Uterus (tissue), 4 donors: ENCODE data around the gene BRF1. TPM values are rescaled to one million over a fixed set of nuclear protein-coding genes. Genes with fewer than 3 reads are reported as not detected.
"Not testable (repeated sequence)": the region's sequence is repeated elsewhere in the genome, so short reads cannot be mapped to it uniquely, and the experiment has no call there.

Experiments
- DNase-seq, 2 donors: peaks; one replicate each; pipeline ENCODE4 v3.0.0-alpha.2; 2019 to 2020
- H3K27ac ChIP-seq, 2 donors: fragments of 200-600 bp; sonication (generic); 1 replicate in 1 of 2; 2 replicates in 1 of 2; pipeline ENCODE4 v1.5.1; 2016 to 2018
- H3K27me3 ChIP-seq, 2 donors: fragments of 200-600 bp; sonication (generic); one replicate each; pipeline ENCODE4 v1.5.1; 2018 to 2019; ENCODE audit warnings: control low read depth in 1 of 2
- H3K36me3 ChIP-seq, 2 donors: fragments of 200-600 bp; sonication (generic); one replicate each; pipeline ENCODE4 v1.5.1; 2019; ENCODE audit warnings: control low read depth in 1 of 2
- H3K4me1 ChIP-seq, 2 donors: fragments of 200-600 bp; sonication (generic); one replicate each; pipeline ENCODE4 v1.5.1; 2018 to 2019; ENCODE audit warnings: control low read depth in 1 of 2
- H3K4me3 ChIP-seq, 2 donors: fragments of 200-600 bp; sonication (generic); 1 replicate in 1 of 2; 2 replicates in 1 of 2; pipeline ENCODE4 v1.5.1; 2018 to 2019; ENCODE audit warnings: mild to moderate bottlenecking in 1 of 2
- H3K9me3 ChIP-seq, 2 donors: fragments of 200-600 bp; sonication (generic); one replicate each; pipeline ENCODE4 v1.5.1; 2019; ENCODE audit warnings: control low read depth in 1 of 2
- POLR2A ChIP-seq, 2 donors: fragments of 450-650 bp; IDR thresholded peaks; one replicate each; pipeline ENCODE4 v1.6.1; 2016; ENCODE audit warnings: antibody characterized with exemption in 2 of 2, mild to moderate bottlenecking in 1 of 2, moderate library complexity in 1 of 2
- intact Hi-C: fragments of 100-400 bp; cut with DNase I; formaldehyde crosslinking; loops from one replicate; pipeline ENCODE4 v1.15.1; 2023; ENCODE audit warnings: low total_unique reads
- total RNA-seq, 4 donors: library from RNA; depleted of rRNA in 3 of 4; stranded (reverse); fragments of >200 nt in 3 of 4; gene quantifications; one replicate each; pipeline versions ENCODE4 v1.1.0 to v1.2.4, GENCODE V29; 2014 to 2023
- TF ChIP-seq, protein P1 (sequence below), 4 experiments: fragments of 200-600 bp in 2 of 4; fragments of 450-650 bp in 2 of 4; sonication (generic) in 2 of 4; IDR thresholded peaks; one replicate each; pipeline ENCODE4 v1.5.1; 2016 to 2019; ENCODE audit warnings: antibody characterized with exemption in 4 of 4, mild to moderate bottlenecking in 2 of 4, moderate library complexity in 1 of 4
- donor health status: DM: yes; HTN: yes; CAD: no.

The BRF1 gene
- total RNA-seq, 4 donors from 2014 or later, result 9.7 to 77.7 (median 61.3) TPM

DNA sequence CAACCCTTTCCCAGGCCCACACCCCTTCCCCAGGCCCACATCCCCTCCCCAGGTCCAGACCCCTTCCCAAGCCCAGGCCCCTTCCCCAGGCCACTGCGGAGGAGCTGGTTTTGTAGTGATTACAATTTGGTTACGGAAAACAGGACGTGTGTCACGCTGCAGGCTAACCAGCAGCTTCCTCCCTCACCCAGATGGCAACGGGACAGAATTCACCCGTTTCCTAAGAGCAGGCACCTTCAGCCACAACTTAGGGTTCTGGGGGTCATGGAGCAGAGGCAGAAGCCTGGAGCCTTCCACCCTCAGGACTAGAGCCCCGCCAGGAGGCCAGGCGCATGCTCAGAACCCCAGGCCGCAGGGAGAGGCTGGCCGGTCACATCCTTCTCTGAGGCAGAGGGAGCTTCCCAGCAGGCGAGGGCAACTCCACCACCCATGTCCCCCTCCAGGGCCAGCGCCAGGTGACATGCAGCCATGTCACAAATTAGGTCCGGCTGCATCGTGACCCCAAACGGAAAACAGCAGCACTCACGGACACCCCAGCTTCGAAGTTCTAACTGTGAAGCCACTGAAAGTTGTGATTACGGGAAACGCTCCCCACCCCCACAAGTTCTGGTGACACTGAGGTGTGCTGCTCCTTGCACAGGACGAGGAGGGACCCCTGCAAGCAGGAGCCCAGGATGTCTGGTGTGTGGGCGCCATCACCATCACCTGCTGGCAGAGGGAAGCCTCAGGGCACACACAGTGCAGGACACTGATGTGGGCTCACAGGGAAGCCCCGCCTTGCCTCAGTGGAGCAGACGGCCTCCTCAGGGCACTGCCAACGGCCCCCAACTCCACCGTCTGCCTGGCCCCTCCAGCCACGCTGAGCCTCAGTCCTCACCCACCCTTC, 7.7 kb downstream of the BRF1 start:
- DNase-seq, result no peak
- H3K4me1 ChIP-seq, result peaks cover 0 to 4% of the 10 kb centered on the region in 2 donors
- H3K9me3 ChIP-seq, result no peaks in the 10 kb centered on the region
- no peak overlapping the region for H3K4me3 ChIP-seq
- no peak overlapping the region for H3K27ac ChIP-seq
- no peaks in the 10 kb centered on the region for H3K36me3 ChIP-seq
- TF ChIP-seq, protein P1, sequence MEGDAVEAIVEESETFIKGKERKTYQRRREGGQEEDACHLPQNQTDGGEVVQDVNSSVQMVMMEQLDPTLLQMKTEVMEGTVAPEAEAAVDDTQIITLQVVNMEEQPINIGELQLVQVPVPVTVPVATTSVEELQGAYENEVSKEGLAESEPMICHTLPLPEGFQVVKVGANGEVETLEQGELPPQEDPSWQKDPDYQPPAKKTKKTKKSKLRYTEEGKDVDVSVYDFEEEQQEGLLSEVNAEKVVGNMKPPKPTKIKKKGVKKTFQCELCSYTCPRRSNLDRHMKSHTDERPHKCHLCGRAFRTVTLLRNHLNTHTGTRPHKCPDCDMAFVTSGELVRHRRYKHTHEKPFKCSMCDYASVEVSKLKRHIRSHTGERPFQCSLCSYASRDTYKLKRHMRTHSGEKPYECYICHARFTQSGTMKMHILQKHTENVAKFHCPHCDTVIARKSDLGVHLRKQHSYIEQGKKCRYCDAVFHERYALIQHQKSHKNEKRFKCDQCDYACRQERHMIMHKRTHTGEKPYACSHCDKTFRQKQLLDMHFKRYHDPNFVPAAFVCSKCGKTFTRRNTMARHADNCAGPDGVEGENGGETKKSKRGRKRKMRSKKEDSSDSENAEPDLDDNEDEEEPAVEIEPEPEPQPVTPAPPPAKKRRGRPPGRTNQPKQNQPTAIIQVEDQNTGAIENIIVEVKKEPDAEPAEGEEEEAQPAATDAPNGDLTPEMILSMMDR (IDR thresholded peaks at IDR 0.05), result no peak
- TF ChIP-seq POLR2A (IDR thresholded peaks at IDR 0.05), result no peak
- intact Hi-C loops, result no loop called here
- H3K27me3 ChIP-seq, result no peaks in the 10 kb centered on the region

DNA sequence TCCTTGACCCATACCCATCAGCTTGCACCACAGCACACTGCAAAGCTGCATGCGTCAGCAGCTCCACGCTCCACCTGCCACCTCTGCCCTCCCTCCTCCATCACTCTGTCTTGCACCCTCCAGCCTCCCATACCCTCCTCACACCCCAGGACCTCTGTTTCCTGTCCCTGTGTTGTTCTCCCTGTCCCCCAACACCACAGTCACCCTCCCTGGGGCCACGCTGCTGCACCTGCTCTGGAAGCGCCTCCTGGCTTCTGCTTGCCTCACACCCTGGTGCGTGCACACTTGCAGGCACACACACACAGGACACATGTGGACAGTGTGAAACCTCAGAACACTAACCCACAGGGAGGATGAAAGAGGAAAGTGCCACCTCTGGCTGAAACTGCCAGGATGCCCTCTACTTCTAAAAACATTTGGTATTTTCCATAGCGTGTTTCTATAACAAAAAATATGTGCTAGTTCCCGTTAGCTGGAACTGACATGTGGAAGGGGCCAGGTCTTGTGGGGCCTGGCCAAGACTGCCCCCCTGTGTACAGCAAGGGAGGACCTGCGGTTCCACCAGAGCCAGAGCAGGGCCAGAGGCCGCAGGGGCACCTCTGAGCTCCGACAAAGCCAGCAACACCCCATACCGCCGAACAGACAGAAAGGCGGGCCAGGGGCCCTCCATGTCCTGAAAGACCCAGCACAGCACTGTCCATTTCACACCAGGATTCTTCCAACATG, 10.0 kb downstream of the BRF1 start:
- Histone ChIP-seq H3K27me3 (no peaks in the 10 kb centered on the region), H3K9me3 (no peaks in the 10 kb centered on the region), H3K36me3 (no peaks in the 10 kb centered on the region), H3K4me1 (peaks cover 0 to 4% of the 10 kb centered on the region in 2 donors), H3K27ac (no peak overlapping the region), H3K4me3 (no peak overlapping the region)
- no peak for DNase-seq
- intact Hi-C loops, result no loop called here
- TF ChIP-seq, protein P1 (IDR thresholded peaks at IDR 0.05), result no peak
- no peak for TF ChIP-seq POLR2A (IDR thresholded peaks at IDR 0.05)

DNA sequence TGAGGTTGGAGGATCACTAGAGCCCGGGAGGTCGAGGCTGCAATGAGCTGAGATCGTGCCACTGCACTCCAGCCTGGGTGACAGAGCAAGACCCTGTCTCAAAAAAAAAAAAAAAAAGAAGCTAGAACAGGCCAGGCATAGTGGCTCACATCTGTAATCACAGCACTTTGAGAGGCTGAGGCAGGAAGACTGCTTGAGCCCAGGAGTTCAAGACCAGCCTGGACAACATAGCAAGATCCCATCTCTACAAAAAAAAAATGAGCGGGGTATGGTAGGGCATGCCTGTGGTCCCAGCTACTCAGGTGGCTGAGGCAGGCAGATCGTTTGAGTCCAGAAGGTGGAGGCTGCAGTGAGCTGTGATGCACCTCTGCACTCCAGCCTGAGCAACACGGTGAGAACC, 11.9 kb downstream of the BRF1 start:
- H3K4me3 ChIP-seq, H3K27me3 ChIP-seq, intact Hi-C loops, H3K9me3 ChIP-seq, H3K36me3 ChIP-seq, DNase-seq, H3K27ac ChIP-seq, H3K4me1 ChIP-seq: not testable (repeated sequence)

DNA sequence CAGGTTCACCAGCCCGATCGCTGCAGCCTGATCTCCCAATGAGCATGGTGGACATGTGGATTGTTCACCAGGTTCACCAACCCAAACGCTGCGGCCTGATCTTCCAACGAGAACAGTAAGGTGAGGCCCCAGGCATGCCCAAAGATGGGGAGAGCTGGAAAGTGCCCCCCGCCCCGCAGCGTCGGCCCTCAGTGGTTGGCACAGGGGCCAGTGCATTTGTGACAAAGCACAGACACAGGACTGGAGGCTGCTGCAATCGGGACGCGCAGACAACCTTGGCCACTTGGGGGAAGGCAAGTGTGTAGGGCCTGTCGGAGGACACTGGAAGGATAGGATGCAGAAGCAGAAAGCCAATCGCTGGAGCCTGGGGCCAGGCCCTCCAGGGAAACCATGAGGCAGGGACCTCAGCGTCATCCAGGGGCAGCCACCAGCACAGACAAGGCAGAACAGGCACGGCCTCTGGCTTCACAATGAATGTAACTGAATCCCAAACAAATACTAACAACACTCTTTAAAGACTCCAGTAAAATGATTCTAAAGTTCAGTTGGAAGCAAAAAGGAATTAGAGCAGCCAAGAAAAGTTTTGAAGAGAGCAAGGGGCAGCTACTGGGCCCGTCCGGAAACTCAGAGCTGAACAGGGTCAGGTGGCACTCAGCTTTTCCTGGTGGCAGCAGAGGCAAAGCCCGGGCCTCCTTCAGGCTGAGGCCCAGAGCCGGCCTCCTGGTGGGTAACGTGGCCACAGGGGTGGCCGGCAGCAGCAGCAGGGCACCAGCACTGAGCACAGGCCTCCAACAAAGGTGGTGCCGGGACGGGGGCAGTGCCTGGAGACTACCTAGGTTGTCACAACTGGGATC, 13.3 kb downstream of the BRF1 start:
- intact Hi-C loops, result no loop called here

DNA sequence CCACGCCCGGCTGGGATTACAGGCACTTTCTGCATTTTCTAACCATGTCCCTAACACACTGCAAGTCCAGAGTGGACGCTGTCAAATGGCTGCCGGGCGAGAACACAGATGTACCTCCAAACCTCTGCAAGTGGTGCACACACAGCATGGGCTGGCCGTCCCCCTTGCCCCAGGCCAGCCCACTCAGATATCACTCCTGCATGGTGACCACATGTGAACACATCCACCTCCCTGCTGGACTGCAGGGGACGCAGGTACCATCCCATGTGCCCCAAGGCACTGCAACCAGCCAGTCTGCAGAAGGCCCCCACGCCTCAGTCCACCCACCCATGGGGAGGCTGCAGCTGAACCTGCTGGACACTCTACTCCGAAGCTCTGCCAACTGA, 14.0 kb downstream of the BRF1 start:
- H3K27ac ChIP-seq, result no peak overlapping the region
- H3K36me3 ChIP-seq, result no peaks in the 10 kb centered on the region
- no peaks in the 10 kb centered on the region for H3K27me3 ChIP-seq
- intact Hi-C loops, result no loop called here
- no peaks in the 10 kb centered on the region for H3K4me1 ChIP-seq
- DNase-seq, result no peak
- TF ChIP-seq, protein P1 (IDR thresholded peaks at IDR 0.05), result no peak
- TF ChIP-seq POLR2A (IDR thresholded peaks at IDR 0.05), result no peak
- H3K9me3 ChIP-seq, result no peaks in the 10 kb centered on the region
- H3K4me3 ChIP-seq, result no peak overlapping the region

More for the DNA sequence above, 13.3 kb downstream of the BRF1 start:
- no peaks in the 10 kb centered on the region for H3K27me3 ChIP-seq
- H3K36me3 ChIP-seq, result no peaks in the 10 kb centered on the region
- no peak for TF ChIP-seq POLR2A (IDR thresholded peaks at IDR 0.05)
- no peak overlapping the region for H3K27ac ChIP-seq
- DNase-seq, result no peak
- H3K4me3 ChIP-seq, result no peak overlapping the region
- H3K4me1 ChIP-seq, result no peaks in the 10 kb centered on the region
- no peaks in the 10 kb centered on the region for H3K9me3 ChIP-seq
